Endometrial microvascular endothelial cells (primary cell): Measurements from ENCODE around the gene CDK7. TPM values are rescaled to one million over a fixed set of nuclear protein-coding genes. Genes with fewer than 3 reads are reported as not detected.

Experiments
- in situ Hi-C: cut with HindIII; loops from 2 replicates; pipeline ENCODE4 v1.10.0; 2017; ENCODE audit warnings: low sequenced_read_pairs, low pct_unique_long_range_greater_than_20kb; ENCODE audit errors: inconsistent ontology term
- total RNA-seq: library from RNA; depleted of rRNA; stranded (reverse); fragments of >200 nt; gene quantifications from one replicate; pipeline ENCODE4 v1.2.3, GENCODE V29; 2015; ENCODE audit errors: inconsistent ontology term

Gene CDK7
- total RNA-seq, 1 donor from 2014 or later: 71.1 TPM

GRCh38 chr5:69281114-69281513, 46.4 kb downstream of the CDK7 start:
- in situ Hi-C loops: no loop called here

GRCh38 chr5:69284203-69284602, 49.5 kb downstream of the CDK7 start:
- in situ Hi-C loops: no loop called here

- in situ Hi-C loops: no loop called here
Measured at GRCh38 chr5:69285448-69286116, 50.9 kb downstream of the CDK7 start.

GRCh38 chr5:69288069-69288468, 53.4 kb downstream of the CDK7 start:
- in situ Hi-C loops: no loop called here

GRCh38 chr5:69288688-69289087, 54.0 kb downstream of the CDK7 start:
- in situ Hi-C loops: no loop called here

- in situ Hi-C loops: no loop called here
Measured at GRCh38 chr5:69292306-69292705, 57.6 kb downstream of the CDK7 start.

- in situ Hi-C loops: no loop called here
Measured at GRCh38 chr5:69293882-69294281, 59.2 kb downstream of the CDK7 start.

GRCh38 chr5:69295088-69295754, 60.5 kb downstream of the CDK7 start:
- in situ Hi-C loops: no loop called here

GRCh38 chr5:69299625-69300024, 64.9 kb downstream of the CDK7 start:
- in situ Hi-C loops: no loop called here

GRCh38 chr5:69300537-69301203, 66.0 kb downstream of the CDK7 start:
- in situ Hi-C loops: no loop called here

GRCh38 chr5:69305512-69305911, 70.8 kb downstream of the CDK7 start:
- in situ Hi-C loops: no loop called here

- in situ Hi-C loops: no loop called here
Measured at GRCh38 chr5:69308046-69308553, 73.4 kb downstream of the CDK7 start.

- in situ Hi-C loops: no loop called here
Measured at GRCh38 chr5:69309380-69309779, 74.7 kb downstream of the CDK7 start.

GRCh38 chr5:69312459-69313160, 77.9 kb downstream of the CDK7 start:
- in situ Hi-C loops: no loop called here

GRCh38 chr5:69313428-69313827, 78.7 kb downstream of the CDK7 start:
- in situ Hi-C loops: no loop called here

- in situ Hi-C loops: no loop called here
Measured at GRCh38 chr5:69315972-69316371, 81.3 kb downstream of the CDK7 start.

- in situ Hi-C loops: no loop called here
Measured at GRCh38 chr5:69317391-69317790, 82.7 kb downstream of the CDK7 start.

GRCh38 chr5:69326365-69326764, 91.7 kb downstream of the CDK7 start:
- in situ Hi-C loops: no loop called here
